ENCODE measurements around the gene PDE8A. TPM values are rescaled to one million over a fixed set of nuclear protein-coding genes. Genes with fewer than 3 reads are reported as not detected.
A peak's percentile ranks its signal among the peaks of the same experiment; 100 is the strongest.

Gene PDE8A
- total RNA-seq, 6 experiments from 2014 or later = 14.3 to 18.6 (median 16.6) TPM

GRCh38 chr15:85000937-85001336, 19.3 kb downstream of the PDE8A start:
- Mint-ChIP-seq H3K4me1 (ENCODE audit: low read depth) (peaks cover 15% of the 10 kb centered on the region; the same call in 1 of the 2 replicates), H3K4me3 (no peak overlapping the region), H3K27ac (no peak overlapping the region), H3K36me3 (ENCODE audit: low read depth) (no peaks in the 10 kb centered on the region), H3K9me3 (no peaks in the 10 kb centered on the region), H3K27me3 (ENCODE audit: insufficient read depth) (peaks cover 1% of the 10 kb centered on the region)
- TF ChIP-seq CTCF (IDR thresholded peaks at IDR 0.05) = no peak
- DNase-seq = no peak

- no peaks in the 10 kb centered on the region for H3K36me3 Mint-ChIP-seq (ENCODE audit: low read depth)
- no peak overlapping the region for H3K27ac Mint-ChIP-seq
- peaks cover 27% of the 10 kb centered on the region for H3K4me1 Mint-ChIP-seq (ENCODE audit: low read depth)
- peaks cover 1% of the 10 kb centered on the region for H3K27me3 Mint-ChIP-seq (ENCODE audit: insufficient read depth)
- TF ChIP-seq CTCF (IDR thresholded peaks at IDR 0.05) = no peak
- H3K4me3 Mint-ChIP-seq = no peak overlapping the region
- DNase-seq = no peak
- no peaks in the 10 kb centered on the region for H3K9me3 Mint-ChIP-seq
These were observed 20.9 kb downstream of the PDE8A start for GRCh38 chr15:85002517-85002916.

GRCh38 chr15:85003593-85004312, 22.1 kb downstream of the PDE8A start:
- Mint-ChIP-seq H3K27me3 (ENCODE audit: insufficient read depth) (peaks cover 1% of the 10 kb centered on the region), H3K27ac (no peak overlapping the region), H3K9me3 (no peaks in the 10 kb centered on the region), H3K36me3 (ENCODE audit: low read depth) (no peaks in the 10 kb centered on the region), H3K4me1 (ENCODE audit: low read depth) (peaks cover 38% of the 10 kb centered on the region), H3K4me3 (no peak overlapping the region)
- no peak for DNase-seq
- TF ChIP-seq CTCF (IDR thresholded peaks at IDR 0.05) = no peak

GRCh38 chr15:85004550-85004949, 22.9 kb downstream of the PDE8A start:
- peaks cover 45% of the 10 kb centered on the region for H3K4me1 Mint-ChIP-seq (ENCODE audit: low read depth)
- H3K9me3 Mint-ChIP-seq = no peaks in the 10 kb centered on the region
- H3K36me3 Mint-ChIP-seq (ENCODE audit: low read depth) = no peaks in the 10 kb centered on the region
- no peak for TF ChIP-seq CTCF (IDR thresholded peaks at IDR 0.05)
- DNase-seq = no peak
- H3K27me3 Mint-ChIP-seq (ENCODE audit: insufficient read depth) = peaks cover 1% of the 10 kb centered on the region
- H3K27ac Mint-ChIP-seq = no peak overlapping the region
- no peak overlapping the region for H3K4me3 Mint-ChIP-seq

GRCh38 chr15:85005319-85005718, 23.7 kb downstream of the PDE8A start:
- Mint-ChIP-seq H3K4me3 (no peak overlapping the region), H3K27me3 (ENCODE audit: insufficient read depth) (peaks cover 1% of the 10 kb centered on the region), H3K9me3 (no peaks in the 10 kb centered on the region), H3K4me1 (ENCODE audit: low read depth) (peaks cover 47% of the 10 kb centered on the region), H3K27ac (no peak overlapping the region), H3K36me3 (ENCODE audit: low read depth) (no peaks in the 10 kb centered on the region)
- DNase-seq = no peak
- peak; percentile 71 for TF ChIP-seq CTCF (IDR thresholded peaks at IDR 0.05)
